NB4 (cell line): Measurements from ENCODE around the gene ICAM2.

Experiments
- POLR2A ChIP-seq: IDR thresholded peaks from 2 replicates; pipeline ENCODE4 v1.6.1; 2011; ENCODE audit warnings: mild to moderate bottlenecking; ENCODE audit not compliant: insufficient read length; ENCODE audit errors: extremely low read depth
- TF ChIP-seq, protein P1 (sequence below): IDR thresholded peaks from one replicate; pipeline ENCODE4 v1.5.1; 2012; ENCODE audit warnings: low read depth, low read length

DNA sequence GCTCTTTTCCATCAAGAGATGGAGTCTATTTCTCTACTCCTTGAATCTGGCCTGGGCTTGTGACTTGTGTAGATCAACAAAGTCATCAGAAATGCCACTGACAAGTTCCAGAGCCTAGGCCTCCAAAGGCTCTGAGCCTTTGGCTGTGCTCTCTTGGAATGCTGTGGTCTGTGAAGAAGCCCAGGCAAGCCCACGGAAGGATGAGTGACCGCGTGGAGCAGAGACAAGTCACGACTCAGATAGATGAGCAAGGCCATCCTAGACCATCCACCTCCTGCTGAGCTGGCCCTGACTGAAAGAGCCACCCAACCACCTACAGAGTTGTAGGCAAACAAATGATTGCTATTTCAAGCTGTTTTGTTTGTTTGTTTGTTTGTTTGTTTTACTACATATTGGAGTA is 11.6 kb upstream of the ICAM2 start:
- TF ChIP-seq, protein P1, sequence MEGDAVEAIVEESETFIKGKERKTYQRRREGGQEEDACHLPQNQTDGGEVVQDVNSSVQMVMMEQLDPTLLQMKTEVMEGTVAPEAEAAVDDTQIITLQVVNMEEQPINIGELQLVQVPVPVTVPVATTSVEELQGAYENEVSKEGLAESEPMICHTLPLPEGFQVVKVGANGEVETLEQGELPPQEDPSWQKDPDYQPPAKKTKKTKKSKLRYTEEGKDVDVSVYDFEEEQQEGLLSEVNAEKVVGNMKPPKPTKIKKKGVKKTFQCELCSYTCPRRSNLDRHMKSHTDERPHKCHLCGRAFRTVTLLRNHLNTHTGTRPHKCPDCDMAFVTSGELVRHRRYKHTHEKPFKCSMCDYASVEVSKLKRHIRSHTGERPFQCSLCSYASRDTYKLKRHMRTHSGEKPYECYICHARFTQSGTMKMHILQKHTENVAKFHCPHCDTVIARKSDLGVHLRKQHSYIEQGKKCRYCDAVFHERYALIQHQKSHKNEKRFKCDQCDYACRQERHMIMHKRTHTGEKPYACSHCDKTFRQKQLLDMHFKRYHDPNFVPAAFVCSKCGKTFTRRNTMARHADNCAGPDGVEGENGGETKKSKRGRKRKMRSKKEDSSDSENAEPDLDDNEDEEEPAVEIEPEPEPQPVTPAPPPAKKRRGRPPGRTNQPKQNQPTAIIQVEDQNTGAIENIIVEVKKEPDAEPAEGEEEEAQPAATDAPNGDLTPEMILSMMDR = no peak
- no peak for TF ChIP-seq POLR2A
